Diencephalon (tissue), 1 donor: ENCODE results near the gene ZNF783. TPM values are rescaled to one million over a fixed set of nuclear protein-coding genes. Genes with fewer than 3 reads are reported as not detected.

Experiments
- small RNA-seq: library from RNA; depleted of rRNA; stranded (forward); fragments of <200 nt; gene quantifications from one replicate; pipeline ENCODE3, GENCODE V24; 2014
- total RNA-seq: library from RNA; depleted of rRNA; stranded (reverse); fragments of >200 nt; gene quantifications from one replicate; pipeline ENCODE4 v1.2.3, GENCODE V29; 2014

Gene ZNF783
- total RNA-seq: 11.8 TPM

DNA sequence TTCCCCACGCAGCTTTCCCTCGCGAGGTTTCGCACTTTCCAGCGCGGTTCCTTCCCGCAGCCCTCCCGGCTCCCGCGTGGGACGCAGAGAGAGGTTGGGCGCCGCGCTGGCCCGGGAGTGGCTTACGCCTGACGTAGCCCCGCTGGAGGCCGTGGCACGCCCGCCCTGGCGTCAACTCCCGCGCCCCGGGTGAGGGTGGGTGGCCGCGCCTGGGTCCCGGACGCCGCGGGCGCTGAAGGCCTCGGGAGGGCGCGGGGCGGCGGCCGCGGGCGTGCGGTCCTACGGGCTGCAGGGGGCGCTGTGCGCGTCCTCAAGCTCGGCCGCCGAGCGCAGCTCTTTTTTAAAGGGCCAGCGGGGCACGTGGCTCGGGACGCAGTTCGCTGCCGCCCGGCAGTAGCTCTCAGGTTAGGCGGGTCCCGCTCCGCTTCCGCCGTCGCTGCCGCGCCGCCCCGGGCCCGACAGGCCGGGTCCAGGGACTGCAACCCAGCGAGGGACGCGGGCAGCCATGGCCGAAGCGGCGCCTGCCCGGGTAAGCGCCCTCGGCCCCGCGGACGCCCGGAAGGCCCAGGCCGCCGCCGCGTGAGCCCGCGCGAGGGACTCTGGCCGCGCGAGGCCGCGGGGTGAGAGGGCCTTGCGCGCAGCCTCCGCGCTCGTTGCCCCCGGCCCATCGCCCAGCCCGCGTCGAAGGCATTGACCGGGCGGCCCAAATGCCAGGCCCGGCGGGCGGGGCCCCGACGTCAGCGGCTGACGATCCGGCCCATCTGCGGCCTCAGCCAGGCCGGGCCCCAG, at the start of gene ZNF783:
ZNF783 (plus strand) TSS at position 368 of the 789 bp plus-strand sequence; CDS start at position 506, 138 bp downstream.

DNA sequence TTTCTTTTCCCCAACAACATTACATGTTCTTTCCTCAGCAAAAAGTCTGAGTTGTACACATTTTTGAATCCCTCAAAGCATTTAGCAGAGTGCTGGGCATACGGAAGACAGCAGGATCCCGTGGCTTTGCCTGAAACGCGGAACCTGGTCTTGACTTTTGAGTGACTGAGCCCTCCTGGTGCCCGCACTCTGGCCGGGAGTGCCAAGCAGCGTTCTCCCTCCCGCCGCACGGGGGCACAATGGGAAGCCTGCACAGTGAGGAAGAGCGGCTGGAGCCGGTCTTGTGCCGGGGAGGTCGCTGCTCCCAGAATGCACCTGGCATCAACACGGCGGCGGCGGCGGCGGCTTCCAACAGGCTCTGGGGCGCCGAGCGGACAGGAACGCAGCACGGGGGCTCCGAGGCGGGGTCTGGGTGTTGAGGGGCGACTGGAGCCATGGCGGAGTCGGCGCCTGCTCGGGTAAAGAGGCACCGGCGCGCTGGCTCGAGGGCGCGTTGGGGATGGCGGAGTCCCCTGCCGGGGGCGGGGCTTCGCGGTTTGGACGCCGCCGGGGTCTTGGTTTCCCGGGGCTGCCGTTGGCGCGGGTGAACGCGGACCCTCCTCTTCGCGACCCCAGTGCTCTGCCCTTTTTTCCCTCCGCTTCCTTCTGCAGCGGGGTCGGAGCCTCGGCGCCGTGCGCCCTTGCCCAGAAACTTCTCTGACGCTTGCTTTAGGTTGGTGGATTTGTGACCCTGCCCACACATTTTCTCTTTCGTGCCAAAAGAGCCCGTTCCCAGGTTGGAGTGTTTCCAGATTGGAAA, 22.5 kb upstream of the ZNF783 start, which contains the start of gene ZNF212:
ZNF212 (plus strand) TSS at position 307 of the 799 bp plus-strand sequence; CDS start at position 435, 128 bp downstream.

Small RNA genes lying within 50 kb of the gene (small RNA-seq; reads per million reads assigned to genes)
- gene AC004941.2: not detected

Other genes with a start within 250 kb of the ZNF783 start
- 80.7 TPM for gene PDIA4, start 233.7 kb upstream of the ZNF783 start, total RNA-seq
- gene ZNF786, start 171.5 kb upstream of the ZNF783 start, total RNA-seq: 14.1 TPM
- 5.8 TPM for gene ZNF425, start 135.9 kb upstream of the ZNF783 start, total RNA-seq
- 25.4 TPM for gene ZNF398, start 114.7 kb upstream of the ZNF783 start, total RNA-seq
- gene ZNF282, start 66.7 kb upstream of the ZNF783 start, total RNA-seq: 20.1 TPM
- 7.4 TPM for gene ZNF212, start 22.5 kb upstream of the ZNF783 start, total RNA-seq
- 6.0 TPM for gene ZNF777, start 198.9 kb downstream of the ZNF783 start, total RNA-seq
- gene ZNF746, start 235.6 kb downstream of the ZNF783 start, total RNA-seq: 19.6 TPM